IMR-90 (cell line): ENCODE data around the gene CREBBP. TPM values are rescaled to one million over a fixed set of nuclear protein-coding genes. Genes with fewer than 3 reads are reported as not detected.

Source experiments
- ATAC-seq: fragments of 200-7000 bp; cut with Tn5 transposase; 2 replicates; pipeline ENCODE4 v1.9.1; 2020; ENCODE audit warnings: low read depth, mild to moderate bottlenecking, moderate library complexity
- BruUV-seq: library from RNA; stranded (reverse); fragments of 400-500 nt; replicated peaks from 2 replicates; lab custom pipeline; 2021; lab: Mats Ljungman, UMichigan
- CTCF ChIA-PET: fragments of 300-600 bp; formaldehyde crosslinking; extraction: SDS; loops from one replicate; lab custom pipeline; 2021; ENCODE audit warnings: antibody characterized with exemption; lab: Yijun Ruan, JAX
- POLR2A ChIA-PET: fragments of 300-600 bp; sonication (Branson Sonifier 250); formaldehyde crosslinking; loops from one replicate; lab custom pipeline; 2022; ENCODE audit warnings: antibody characterized with exemption; ENCODE audit not compliant: unreplicated experiment; lab: Charles Lee
- DNase-seq: peaks from one replicate; pipeline ENCODE4 v3.0.0; 2013
- H2AFZ ChIP-seq: replicated peaks from 2 replicates; pipeline ENCODE3; 2013; ENCODE audit warnings: low read length, mild to moderate bottlenecking; ENCODE audit not compliant: poor library complexity
- H2AK5ac ChIP-seq: 2 replicates; pipeline ENCODE4 v1.6.1; 2013; ENCODE audit warnings: low read depth, low read length, inconsistent platforms
- H2AK9ac ChIP-seq: replicated peaks from 2 replicates; pipeline ENCODE3; 2013; ENCODE audit warnings: mild to moderate bottlenecking, low read depth, low read length, moderate library complexity; ENCODE audit not compliant: poor library complexity
- H2BK120ac ChIP-seq: 2 replicates; pipeline ENCODE4 v1.6.1; 2013; ENCODE audit warnings: low read depth, low read length, inconsistent platforms
- H2BK15ac ChIP-seq: 3 replicates; pipeline ENCODE4 v1.6.1; 2013; ENCODE audit warnings: low read depth, low read length, inconsistent platforms
- H2BK20ac ChIP-seq: 2 replicates; pipeline ENCODE4 v1.6.1; 2013; ENCODE audit warnings: low read depth, mild to moderate bottlenecking, inconsistent platforms, low read length, moderate library complexity
- H2BK5ac ChIP-seq: 2 replicates; pipeline ENCODE4 v1.6.1; 2013; ENCODE audit warnings: mild to moderate bottlenecking, low read depth, low read length, inconsistent platforms; ENCODE audit not compliant: poor library complexity, severe bottlenecking
- H3K14ac ChIP-seq: replicated peaks from 2 replicates; pipeline ENCODE4 v1.6.1; 2013; ENCODE audit warnings: low read depth, low read length, inconsistent platforms
- H3K18ac ChIP-seq: 2 replicates; pipeline ENCODE4 v1.6.1; 2013; ENCODE audit warnings: low read depth, low read length, control low read depth
- H3K23ac ChIP-seq: 2 replicates; pipeline ENCODE4 v1.6.1; 2013; ENCODE audit warnings: low read depth, low read length, inconsistent platforms
- H3K27ac ChIP-seq: 2 replicates; pipeline ENCODE4 v1.5.1; 2013; ENCODE audit warnings: mild to moderate bottlenecking, control low read depth, low read length; ENCODE audit not compliant: insufficient read depth
- H3K27me3 ChIP-seq: 2 replicates; pipeline ENCODE4 v1.6.1; 2013; ENCODE audit warnings: low read length; ENCODE audit not compliant: control insufficient read depth, insufficient read depth
- H3K36me3 ChIP-seq: 2 replicates; pipeline ENCODE4 v1.6.1; 2013; ENCODE audit warnings: low read length, mixed read lengths; ENCODE audit not compliant: control insufficient read depth, insufficient read depth
- H3K4ac ChIP-seq: 2 replicates; pipeline ENCODE4 v1.6.1; 2013; ENCODE audit warnings: low read depth, low read length, inconsistent platforms
- H3K4me1 ChIP-seq: 2 replicates; pipeline ENCODE4 v1.6.1; 2013; ENCODE audit warnings: low read length, mixed read lengths; ENCODE audit not compliant: control insufficient read depth, insufficient read depth
- H3K4me2 ChIP-seq: 2 replicates; pipeline ENCODE4 v1.6.1; 2013; ENCODE audit warnings: low read depth, mild to moderate bottlenecking, control low read depth, low read length, moderate library complexity
- H3K4me3 ChIP-seq: 2 replicates; pipeline ENCODE4 v1.5.1; 2013; ENCODE audit warnings: low read depth, mild to moderate bottlenecking, control low read depth, low read length, moderate library complexity; ENCODE audit not compliant: insufficient read depth
- H3K56ac ChIP-seq: 2 replicates; pipeline ENCODE4 v1.6.1; 2013; ENCODE audit warnings: low read length, inconsistent platforms; ENCODE audit not compliant: insufficient read depth; ENCODE audit errors: extremely low read depth
- H3K79me1 ChIP-seq, 2 experiments: 2 replicates each; pipeline ENCODE4 v1.6.1; 2013; ENCODE audit warnings: low read length in 2 of 2, inconsistent platforms in 1 of 2, low read depth in 1 of 2
- H3K9ac ChIP-seq: 2 replicates; pipeline ENCODE4 v1.6.1; 2013; ENCODE audit warnings: low read depth, low read length, control low read depth
- H3K9me1 ChIP-seq: 2 replicates; pipeline ENCODE4 v1.6.1; 2013; ENCODE audit warnings: low read length, inconsistent platforms; ENCODE audit not compliant: insufficient read depth
- H3K9me3 ChIP-seq: 2 replicates; pipeline ENCODE4 v1.6.1; 2013; ENCODE audit warnings: low read length; ENCODE audit not compliant: control insufficient read depth, insufficient read depth
- H4K20me1 ChIP-seq: 2 replicates; pipeline ENCODE4 v1.6.1; 2013; ENCODE audit warnings: low read length, inconsistent platforms; ENCODE audit not compliant: insufficient read depth
- H4K5ac ChIP-seq: 2 replicates; pipeline ENCODE4 v1.6.1; 2013; ENCODE audit warnings: mild to moderate bottlenecking, low read depth, low read length, control low read depth
- H4K8ac ChIP-seq, 2 experiments: 2 replicates each; pipeline ENCODE4 v1.6.1; 2013; ENCODE audit warnings: low read depth in 2 of 2, low read length in 2 of 2, control low read depth in 1 of 2, inconsistent platforms in 1 of 2
- H4K91ac ChIP-seq: 2 replicates; pipeline ENCODE4 v1.6.1; 2013; ENCODE audit warnings: low read depth, low read length, inconsistent platforms; ENCODE audit not compliant: insufficient read depth
- CEBPB ChIP-seq: IDR thresholded peaks from 2 replicates; pipeline ENCODE4 v1.6.1; 2012; ENCODE audit warnings: low read depth, low read length, improper control_type of control experiment
- CHD1 ChIP-seq: IDR thresholded peaks from 2 replicates; pipeline ENCODE4 v1.6.1; 2012; ENCODE audit warnings: low read depth, low read length, improper control_type of control experiment
- CTCF ChIP-seq: conservative IDR thresholded peaks from 2 replicates; pipeline ENCODE4 v1.5.1; 2012; ENCODE audit warnings: mild to moderate bottlenecking, low read depth, low read length, improper control_type of control experiment
- FOS ChIP-seq: fragments of 150-350 bp; IDR thresholded peaks from 2 replicates; pipeline ENCODE4 v1.6.1; 2016; ENCODE audit warnings: low read depth, low read length
- POLR2A ChIP-seq: IDR thresholded peaks from 2 replicates; pipeline ENCODE4 v1.6.1; 2012; ENCODE audit warnings: mild to moderate bottlenecking, low read depth, low read length
- RAD21 ChIP-seq: IDR thresholded peaks from 2 replicates; pipeline ENCODE4 v1.6.1; 2012; ENCODE audit warnings: low read length, improper control_type of control experiment
- RCOR1 ChIP-seq: IDR thresholded peaks from 2 replicates; pipeline ENCODE4 v1.6.1; 2012; ENCODE audit warnings: mild to moderate bottlenecking, low read length, improper control_type of control experiment; ENCODE audit not compliant: insufficient replicate concordance
- RFX5 ChIP-seq: IDR thresholded peaks from 2 replicates; pipeline ENCODE4 v1.8.0; 2012; ENCODE audit warnings: low read depth, mild to moderate bottlenecking, low read length, moderate library complexity
- WGBS, 2 experiments: methylation state at CpG; one replicate each; pipeline versions ENCODE4 v1.1.5 to v1.1.7; 2013; ENCODE audit warnings: missing lambda C conversion rate in 2 of 2; ENCODE audit not compliant: insufficient read length in 1 of 2; ENCODE audit errors: extremely low coverage in 2 of 2; 5-methylcytosine and 5-hydroxymethylcytosine counted together
- dilution Hi-C: fragments of 300-500 bp; cut with HindIII; formaldehyde crosslinking; loops from one replicate; pipeline ENCODE4 v1.14.3; 2018; ENCODE audit warnings: low sequenced_read_pairs; ENCODE audit not compliant: unreplicated experiment
- in situ Hi-C: fragments of 300-500 bp; cut with MboI; formaldehyde crosslinking; loops from 3 replicates; pipeline ENCODE4 v1.14.3; 2019; ENCODE audit warnings: low sequenced_read_pairs, inconsistent platforms, mixed read lengths
- intact Hi-C: fragments of 100-400 bp; cut with micrococcal nuclease; formaldehyde crosslinking; loops from 2 replicates; pipeline ENCODE4 v1.10.0; 2022
- polyA plus RNA-seq, 3 experiments: library from polyadenylated mRNA; depleted of rRNA; stranded (reverse); fragments of >200 nt; gene quantifications; 2 replicates each; pipeline ENCODE4 v1.2.3, GENCODE V29; 2012; ENCODE audit warnings: low replicate concordance in 1 of 3
- total RNA-seq: library from RNA; depleted of rRNA; stranded (reverse); fragments of >200 nt; gene quantifications from 2 replicates; pipeline ENCODE4 v1.2.3, GENCODE V29; 2012

The CREBBP gene
- total and polyA plus RNA-seq, 2 of the 4 experiments (the other 2 are of a cell fraction), result 7.3 to 12.5 TPM

GRCh38 chr16:3832668-3833067, 47.8 kb downstream of the CREBBP start:
- Histone ChIP-seq H3K9me1 (peaks cover 14% of the 10 kb centered on the region), H2AK9ac (no peak overlapping the region), H4K5ac (no peak overlapping the region), H3K4me2 (no peak overlapping the region), H3K4ac (no peak overlapping the region), H4K20me1 (peaks cover 79% of the 10 kb centered on the region), H2BK15ac (no peak overlapping the region), H2BK120ac (no peak overlapping the region), H3K4me3 (no peak overlapping the region), H3K4me1 (peaks cover 10% of the 10 kb centered on the region), H3K56ac (no peak overlapping the region), H3K9ac (no peak overlapping the region), H2AFZ (no peak overlapping the region), H3K18ac (no peak overlapping the region), H3K9me3 (peaks cover 4% of the 10 kb centered on the region; the same call in 1 of the 2 replicates), H4K8ac (no peak overlapping the region), H3K27me3 (no peaks in the 10 kb centered on the region), H3K23ac (no peak overlapping the region), H3K14ac (no peak overlapping the region), H3K27ac (no peak overlapping the region), H4K91ac (no peak overlapping the region), H2BK20ac (no peak overlapping the region), H2AK5ac (no peak overlapping the region), H3K36me3 (peaks cover 6% of the 10 kb centered on the region), H2BK5ac (no peak overlapping the region), H3K79me1 (peaks cover 22 to 71% of the 10 kb centered on the region in 2 experiments)
- ATAC-seq, result no peak
- WGBS, 2 experiments, result no CpG with 5 or more reads among the region's 4 CpGs
- no TSS peak for BruUV-seq
- intact Hi-C loops (no loop called here), dilution Hi-C loops (no loop called here), in situ Hi-C loops (no loop called here)
- TF ChIP-seq CTCF, result no peak
- TF ChIP-seq CEBPB, result no peak
- TF ChIP-seq RFX5, result no peak
- no peak for TF ChIP-seq FOS
- TF ChIP-seq POLR2A, result no peak
- TF ChIP-seq RCOR1, result no peak
- no peak for TF ChIP-seq RAD21
- no peak for TF ChIP-seq CHD1
- POLR2A ChIA-PET, result no interaction called here
- CTCF ChIA-PET, result no interaction called here
- no peak for DNase-seq
